ENCODE data around the gene ZDHHC1.

Gene ZDHHC1, protein sequence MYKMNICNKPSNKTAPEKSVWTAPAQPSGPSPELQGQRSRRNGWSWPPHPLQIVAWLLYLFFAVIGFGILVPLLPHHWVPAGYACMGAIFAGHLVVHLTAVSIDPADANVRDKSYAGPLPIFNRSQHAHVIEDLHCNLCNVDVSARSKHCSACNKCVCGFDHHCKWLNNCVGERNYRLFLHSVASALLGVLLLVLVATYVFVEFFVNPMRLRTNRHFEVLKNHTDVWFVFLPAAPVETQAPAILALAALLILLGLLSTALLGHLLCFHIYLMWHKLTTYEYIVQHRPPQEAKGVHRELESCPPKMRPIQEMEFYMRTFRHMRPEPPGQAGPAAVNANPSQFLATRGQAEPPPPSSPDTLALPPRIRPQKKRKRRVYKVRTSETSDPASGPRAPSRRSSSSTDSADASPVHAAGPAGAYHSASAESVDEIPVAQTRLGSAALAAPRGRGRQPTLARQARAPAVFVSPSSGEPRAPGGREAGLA

DNA sequence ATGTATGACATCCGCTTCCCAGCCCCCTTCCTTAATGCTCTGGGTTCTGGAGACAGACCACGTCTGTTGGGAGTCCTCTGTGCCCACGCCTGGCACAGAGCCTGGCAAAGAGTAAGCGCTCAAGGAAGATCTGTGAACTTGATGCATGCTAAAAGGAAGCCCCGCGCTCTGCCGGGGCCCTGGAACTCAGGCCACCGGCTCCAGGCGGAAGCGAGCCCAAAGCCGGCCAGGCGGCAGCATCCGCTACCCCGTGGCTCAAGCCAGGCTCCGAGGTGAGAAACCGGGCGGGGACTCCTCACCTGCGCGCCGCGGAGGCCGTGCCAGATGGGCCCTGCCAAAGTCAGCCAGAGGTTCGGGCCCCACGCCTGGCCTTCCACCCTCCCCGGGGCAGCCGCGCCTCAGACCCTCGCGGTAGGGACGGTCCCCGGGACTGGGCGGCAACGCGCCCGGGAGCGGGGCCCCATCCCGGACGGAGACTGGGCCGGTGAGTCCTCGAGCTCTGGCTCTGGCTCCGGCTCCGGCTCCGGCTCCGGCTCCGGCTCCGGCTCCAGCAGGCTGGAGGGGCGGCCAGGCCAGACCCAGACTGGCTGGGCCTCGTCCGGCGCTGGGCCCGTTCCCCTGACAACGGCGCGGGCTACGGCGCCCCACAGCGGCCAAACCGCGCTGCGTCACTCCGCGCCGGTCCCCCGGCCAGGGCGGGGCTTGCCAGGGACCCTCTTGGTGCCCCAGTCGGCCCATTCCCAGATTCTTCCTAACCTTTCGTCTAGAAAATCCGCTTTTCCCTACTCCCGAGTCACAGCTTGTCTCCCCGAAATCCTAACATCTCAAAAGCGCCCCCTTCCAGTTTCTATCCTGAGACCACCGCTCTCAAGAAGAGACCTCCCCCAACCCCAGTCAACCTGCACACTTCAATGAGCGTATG lies at the start of gene ZDHHC1:
ZDHHC1 (minus strand) TSS at position 606 of the 922 bp plus-strand sequence. CDS start 8,702 bp downstream, outside the sequence.
- DNase-seq = no peak

DNA sequence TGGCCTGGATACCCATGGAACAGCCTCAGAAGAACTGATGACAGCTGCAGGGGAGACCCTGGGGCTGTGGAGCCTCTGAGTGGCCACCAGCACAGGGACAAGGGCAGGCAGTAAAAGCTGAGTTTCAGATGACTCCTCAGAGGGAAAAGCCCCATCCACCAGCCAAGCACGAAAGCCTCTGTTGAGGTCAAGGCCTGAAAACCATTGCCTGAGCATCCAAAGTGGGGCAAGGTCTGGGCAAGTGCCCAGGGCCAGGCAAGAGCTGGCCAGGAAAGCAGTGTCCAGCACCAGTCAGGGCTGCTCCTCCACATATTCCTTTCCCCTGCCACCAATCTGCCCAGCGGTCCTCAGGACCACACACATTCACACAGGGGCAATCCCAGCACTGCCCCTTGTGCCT lies 48.3 kb upstream of the ZDHHC1 start:
- DNase-seq = no peak

DNA sequence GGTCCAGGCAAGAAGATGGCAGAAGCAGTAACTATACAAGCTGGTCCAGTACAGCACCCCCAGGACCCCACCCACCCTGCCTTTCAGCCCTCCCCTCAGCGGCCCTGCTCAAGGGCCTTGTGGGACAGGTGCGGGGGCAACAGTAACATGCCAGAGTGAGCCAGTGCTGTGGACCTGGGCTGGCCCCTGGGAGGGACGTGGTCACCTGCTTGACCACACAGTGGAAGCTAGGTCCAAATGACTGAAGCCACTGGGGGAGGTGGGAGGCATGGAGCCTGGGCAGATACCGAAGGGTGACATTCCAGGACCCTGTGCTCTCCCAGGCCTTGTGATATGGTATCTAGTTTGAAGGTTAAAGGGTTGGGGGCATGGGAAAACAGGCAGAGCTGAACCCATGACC lies 47.4 kb upstream of the ZDHHC1 start:
- no peak for DNase-seq

DNA sequence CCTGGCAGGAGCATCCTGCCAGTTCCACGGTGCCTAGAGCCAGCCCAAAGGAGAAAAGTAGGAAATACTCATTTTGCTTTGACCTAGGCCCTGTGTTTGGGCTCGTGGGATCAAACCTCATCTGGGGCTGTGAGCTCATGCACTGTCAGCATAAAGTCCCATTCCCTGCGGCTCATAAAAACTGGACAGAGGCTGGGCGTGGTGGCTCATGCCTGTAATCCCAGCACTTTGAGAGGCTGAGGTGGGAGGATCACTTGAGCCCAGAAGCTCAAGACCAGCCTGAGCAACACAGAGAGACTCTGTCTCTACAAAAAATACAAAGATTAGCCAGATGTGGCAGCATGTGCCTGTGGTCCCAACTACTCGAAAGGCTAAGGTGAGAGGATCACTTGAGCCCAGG lies 46.8 kb upstream of the ZDHHC1 start:
- DNase-seq = no peak

DNA sequence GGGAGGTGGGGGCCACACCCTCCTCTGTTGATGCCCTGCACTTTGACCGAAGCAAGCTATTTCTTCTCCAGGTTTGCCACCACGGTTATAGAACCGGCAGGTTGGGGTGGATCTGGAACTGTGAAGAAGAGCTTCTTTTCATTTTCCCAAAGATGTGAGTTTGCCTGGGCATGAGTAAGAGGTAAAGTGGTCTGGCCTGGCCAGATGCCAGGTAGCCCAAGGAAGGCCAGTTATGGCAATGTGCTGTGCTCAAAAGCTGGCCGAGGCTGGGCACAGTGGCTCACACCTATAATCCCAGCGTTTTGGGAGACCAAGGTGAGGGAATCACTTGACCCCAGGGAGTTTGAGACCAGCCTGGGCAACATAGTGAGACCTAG lies 46.0 kb upstream of the ZDHHC1 start:
- no peak for DNase-seq

DNA sequence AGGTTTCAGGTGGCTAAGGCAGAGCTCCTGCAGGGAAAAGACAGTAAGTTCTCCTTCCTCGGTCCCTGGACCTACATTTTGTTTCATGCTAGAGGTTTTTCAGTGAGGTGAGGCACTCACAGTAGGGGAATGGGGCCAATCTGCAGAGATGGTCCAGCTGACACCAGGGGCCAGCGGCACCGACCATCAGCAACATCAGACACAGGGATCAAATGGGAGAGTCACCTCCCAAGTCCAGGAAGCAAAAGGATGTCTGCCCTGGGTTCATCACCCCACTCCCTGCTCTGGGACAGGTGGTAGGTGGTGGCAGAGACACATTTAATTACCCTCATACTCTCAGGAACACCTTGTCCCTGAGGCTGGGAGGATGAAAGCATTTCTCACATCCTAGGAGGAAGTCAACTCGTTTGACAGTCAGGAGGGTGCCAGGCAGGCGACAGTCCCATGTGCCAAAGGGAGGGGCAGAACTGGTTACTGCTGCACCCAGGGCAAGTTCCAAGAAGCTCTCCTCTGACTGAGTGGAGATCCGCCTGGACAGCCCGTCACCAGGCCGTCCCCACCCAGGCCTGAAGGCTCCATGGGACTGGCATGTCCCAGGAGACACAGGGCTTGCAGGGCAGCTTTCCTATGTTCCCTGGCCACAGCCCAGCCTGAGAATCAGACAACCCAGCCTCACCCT lies 45.5 kb upstream of the ZDHHC1 start:
- no peak for DNase-seq

DNA sequence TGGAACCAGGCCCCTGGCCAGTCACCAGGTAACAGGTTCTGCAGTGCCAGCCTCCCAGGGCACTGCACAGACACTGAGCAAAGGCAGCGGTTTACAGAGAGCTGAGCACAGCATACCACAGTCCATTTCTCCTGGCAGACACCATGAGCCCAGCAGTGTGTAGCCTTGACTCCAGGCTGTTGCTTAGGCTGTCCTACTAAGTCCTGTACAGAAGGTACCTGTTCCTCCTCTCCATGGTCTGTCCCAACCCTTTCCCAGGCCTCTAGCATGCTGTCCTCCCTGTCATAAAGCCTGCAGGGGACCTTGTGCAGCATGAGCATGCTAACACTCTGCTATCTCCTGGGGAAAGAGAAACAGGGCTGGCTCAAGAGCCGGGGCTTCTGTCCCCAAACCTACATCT lies 44.7 kb upstream of the ZDHHC1 start:
- DNase-seq = no peak

DNA sequence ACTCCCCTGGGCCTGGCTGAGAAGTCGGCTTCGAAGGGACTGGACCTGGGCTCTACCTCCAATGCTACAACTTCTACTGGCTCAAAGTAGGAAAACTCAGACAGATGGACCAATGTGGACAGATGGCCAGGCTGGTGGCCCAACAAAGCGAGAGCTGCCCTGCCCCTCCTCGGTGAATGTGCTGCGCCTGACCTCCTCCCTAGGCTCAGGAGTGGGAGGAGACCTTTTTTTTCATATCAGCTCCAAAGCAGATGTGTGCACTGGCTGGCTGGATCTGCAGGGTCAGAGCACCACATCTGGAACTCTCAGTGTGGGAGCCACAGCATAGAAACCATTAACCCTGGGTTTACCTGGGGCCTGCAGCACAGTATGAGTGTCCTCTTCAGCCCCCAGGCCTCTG lies 43.9 kb upstream of the ZDHHC1 start:
- DNase-seq = no peak

DNA sequence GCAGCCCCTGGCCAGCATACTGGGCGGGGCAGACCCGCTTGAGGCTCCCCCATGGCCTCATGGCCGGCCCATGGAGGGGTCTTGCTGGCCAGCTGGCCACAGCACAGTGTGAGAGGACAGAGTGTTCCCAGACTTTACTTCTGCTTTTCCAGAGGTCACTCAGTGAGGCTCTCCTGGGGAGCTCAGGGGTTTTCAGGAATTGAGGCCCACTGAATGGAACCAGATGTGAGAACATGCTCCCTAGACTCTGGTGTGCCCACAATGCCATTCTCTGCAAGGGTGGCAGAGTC lies 43.5 kb upstream of the ZDHHC1 start:
- DNase-seq = no peak

DNA sequence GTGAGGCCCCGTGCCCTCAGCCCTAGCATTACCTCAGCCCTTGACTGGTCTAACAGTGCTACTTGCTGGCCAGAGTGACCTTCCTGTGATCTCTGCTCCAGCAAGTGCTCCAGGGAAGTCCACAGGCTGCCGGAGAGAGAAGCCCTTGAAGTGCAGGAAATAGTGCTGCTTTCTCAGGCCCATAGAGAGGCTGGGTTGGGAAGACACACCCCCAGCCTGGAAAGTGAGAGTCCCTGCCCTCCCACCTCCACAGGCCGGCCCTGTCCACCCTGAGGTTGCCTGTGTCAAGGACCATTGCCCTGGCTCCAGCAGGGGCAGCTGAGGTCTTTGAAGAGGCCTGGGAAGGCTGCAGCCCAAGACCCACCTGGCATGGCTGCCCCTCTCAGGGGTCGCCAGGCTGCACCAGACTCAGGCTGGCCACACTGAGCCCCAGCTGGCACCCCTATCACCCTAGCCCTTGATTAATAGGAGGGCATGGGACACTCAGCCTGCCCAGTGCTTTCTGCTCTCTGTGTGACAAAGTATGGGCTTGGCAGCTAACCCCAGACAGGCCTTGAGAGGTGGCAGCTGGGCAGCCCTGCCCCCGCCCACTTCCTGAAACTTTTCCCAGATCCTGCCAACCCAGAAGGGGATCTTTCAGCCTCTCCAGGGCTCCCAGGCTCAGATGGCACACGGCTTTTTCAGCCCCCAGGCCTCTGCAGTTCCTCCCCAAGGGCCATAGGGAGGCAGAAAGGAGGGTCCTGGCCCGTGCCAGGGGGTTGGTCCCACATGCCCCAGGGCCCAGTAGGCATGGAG lies 43.0 kb upstream of the ZDHHC1 start:
- no peak for DNase-seq

DNA sequence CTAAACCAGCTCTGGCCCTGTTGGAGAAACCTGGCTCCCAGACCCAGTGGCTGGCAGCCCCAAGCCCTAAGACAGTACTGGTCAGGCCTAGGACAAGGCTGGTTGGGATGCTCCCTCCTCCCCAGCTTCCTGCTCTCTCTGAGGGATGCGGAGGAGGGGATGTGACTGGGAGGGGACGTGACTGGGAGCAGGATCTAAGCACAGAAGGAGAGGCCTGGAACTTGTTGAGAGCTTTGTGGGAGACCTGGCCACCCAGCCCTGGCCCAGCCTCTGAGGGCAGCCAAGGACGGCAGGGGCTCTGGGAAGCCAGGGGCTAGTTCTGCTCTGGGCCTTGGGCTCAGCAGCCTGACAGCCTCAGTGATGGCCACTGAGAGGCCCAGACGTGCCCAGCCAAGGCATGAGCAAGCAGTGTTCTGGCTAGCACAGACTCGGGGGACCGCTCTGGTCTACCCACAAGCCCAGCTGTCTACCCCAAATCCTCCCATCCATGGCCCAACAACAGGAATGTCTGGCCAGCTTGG lies 41.9 kb upstream of the ZDHHC1 start:
- DNase-seq = no peak

DNA sequence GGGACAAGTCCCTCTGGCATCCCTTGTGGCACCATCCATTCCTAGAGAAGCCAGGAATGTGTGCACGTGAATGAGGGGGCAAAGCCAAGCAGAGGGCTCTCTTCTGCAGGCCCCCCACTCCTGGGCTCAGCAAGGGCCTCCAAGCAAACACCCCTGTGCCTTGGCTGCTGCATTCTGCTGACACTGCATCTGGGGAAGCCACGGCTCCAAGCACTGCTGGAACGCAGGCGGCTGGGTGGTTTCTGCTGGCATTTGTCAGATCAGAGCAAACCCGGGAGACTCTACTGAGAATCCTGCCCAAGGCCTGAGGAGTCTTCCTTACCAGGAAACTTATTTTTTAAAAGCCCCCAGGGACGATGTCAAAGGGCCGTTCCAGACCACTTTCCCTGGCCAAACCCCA lies 41.3 kb upstream of the ZDHHC1 start:
- no peak for DNase-seq

DNA sequence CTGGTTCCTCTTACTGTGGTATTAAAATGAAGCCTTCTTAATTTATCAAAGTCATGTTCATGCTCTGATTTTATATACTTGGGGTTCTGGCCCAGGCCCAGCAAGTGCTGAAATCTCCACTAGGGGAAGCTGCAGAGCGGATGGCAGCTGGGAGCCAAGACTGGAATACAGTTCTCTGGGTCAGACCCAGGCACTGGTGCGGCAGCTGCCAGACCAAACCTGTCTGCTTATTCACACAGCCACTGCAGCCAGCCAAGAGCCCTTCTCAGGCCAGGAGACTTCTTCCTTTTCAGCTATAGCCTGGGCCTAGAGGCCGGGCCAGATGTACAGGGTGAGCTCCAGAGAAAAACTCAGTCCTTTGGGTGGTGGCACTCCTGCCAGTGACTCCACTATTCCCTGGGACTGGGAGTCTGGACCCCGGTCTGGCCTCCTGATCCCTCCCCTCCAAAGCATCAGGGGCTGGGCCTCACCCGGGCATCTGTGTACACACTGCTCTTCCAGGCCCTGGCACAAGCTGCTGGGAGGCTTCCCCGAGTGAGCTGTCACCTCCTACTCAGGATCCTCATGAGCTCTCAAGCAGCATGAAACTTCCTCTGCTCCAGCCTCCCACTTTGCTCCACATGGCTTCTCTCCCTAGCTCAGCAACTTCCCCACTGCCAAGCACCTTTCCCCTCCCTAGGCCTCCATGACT lies 40.3 kb upstream of the ZDHHC1 start:
- no peak for DNase-seq

DNA sequence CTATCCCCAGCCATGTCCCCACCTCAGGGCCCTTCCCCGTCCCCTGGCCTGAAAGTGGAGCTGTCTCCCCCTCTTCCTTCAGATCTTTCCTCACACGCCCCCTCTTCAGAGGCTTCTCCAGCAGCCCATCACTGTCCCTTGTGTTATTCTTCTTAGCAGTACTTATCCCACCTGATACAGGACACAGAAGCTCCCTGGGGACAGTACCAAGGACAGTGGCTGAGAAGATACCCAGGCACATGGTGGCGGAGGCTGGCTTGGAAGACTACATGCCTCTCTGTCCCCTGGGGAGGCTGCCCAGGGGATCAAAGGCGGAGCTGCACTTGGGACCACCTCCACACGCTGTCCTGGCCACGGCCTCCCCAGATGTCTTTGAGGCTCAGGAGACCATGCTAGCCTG lies 38.6 kb upstream of the ZDHHC1 start:
- no peak for DNase-seq

DNA sequence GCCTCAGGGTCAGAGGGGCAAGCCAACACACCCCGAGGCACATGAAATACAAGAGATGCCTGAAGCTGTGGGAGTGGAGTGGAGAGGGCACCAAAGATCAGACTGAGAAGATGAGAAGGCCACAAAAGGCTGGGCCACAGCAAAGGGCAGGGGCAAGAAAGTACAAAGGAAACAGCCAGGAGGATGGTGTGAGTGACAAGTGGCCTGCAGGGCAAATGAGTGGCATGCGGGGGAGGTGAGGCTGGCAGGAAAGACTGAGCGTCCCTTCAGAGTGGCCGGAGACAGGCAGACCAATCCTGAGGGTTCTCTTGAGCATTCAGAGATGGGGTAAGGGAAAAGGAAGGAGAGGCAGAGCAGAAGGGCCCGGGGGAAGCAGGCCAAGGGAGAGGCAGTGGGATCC lies 37.8 kb upstream of the ZDHHC1 start:
- DNase-seq = no peak

DNA sequence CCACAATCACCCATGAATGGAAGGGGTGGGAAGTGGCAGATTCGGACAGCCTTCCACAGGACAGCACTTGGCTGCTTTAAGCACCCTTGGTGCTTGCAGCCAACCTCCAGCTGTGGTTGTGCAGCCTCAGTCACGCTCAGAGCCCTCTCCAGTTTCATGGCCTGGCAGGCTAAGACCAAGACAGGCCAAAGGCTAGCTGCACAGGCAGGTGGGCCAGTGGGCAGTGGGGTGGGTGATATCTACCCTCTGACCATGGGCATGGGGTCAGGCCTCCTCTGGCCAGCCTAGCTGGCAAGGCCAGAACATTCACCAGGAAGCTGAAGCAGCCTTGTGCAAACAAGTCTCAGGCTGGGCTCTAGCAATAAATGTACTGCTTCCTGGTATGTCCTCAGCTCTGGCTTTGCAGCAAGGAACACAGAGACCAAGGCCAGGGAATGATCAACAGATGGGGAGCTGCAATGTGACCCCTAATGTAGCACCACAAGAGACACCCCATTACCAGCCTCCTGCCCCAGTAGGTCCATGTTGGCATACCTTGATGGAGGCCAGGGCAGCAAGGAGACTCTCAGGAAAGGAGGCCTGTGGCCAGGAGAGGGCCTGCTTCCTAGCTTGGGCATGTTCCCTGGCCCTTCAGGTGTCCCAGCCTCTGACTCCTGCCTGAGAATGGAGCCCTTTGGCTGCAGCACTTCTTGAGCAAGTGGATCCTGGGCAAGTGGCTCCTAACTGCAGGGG lies 35.6 kb upstream of the ZDHHC1 start:
- DNase-seq = no peak

DNA sequence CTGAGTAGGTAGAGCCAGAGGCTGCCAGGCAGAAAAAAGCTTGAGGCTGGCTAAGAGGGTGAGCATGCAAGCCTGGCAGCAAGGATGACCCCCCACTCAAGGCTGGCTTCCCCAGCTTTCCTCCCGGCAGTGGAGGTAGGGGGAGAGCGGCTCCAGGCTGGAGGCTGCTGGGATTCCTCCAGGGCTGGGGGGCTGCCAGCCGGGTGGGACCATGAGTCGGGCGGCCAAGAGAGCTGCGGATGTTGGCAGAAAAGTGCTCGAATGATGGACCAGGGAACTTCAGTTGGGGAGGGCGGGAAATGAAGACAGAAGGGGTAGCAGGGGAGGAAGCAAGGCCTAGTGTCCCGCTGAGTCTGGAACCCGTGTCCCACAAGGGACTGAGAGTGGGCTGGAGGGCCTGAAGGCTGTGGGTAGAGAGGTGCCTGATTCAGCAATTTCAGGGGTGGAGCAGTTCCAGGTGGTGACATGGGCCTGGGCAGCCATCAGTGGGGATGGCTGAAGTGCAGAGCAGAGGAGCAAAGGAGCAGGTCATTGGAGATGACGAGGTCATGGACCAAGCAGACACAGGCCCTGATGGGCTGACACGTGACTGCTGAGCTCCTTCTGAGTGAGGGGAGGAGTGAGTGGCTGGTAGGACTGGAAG lies 34.9 kb upstream of the ZDHHC1 start:
- DNase-seq = no peak

DNA sequence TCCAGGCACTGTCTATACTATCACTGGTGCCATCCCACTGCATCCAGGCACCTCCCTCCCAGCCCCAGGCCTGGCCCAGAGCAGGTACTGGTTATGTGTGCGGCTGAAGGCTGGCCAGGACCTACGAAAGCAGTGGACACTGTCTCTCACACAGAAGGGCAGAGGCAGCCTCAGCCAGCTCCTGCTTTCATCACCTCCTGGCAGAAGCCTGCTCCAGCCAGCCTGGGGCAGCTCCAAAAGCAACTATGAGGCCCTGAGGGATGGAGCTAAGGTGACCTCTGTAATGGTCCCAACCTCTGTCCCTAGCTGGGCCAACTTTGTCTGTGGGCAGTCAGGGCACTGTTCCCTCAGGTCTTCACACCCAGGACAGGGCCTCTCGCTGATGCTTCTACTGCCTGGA lies 33.5 kb upstream of the ZDHHC1 start:
- no peak for DNase-seq

DNA sequence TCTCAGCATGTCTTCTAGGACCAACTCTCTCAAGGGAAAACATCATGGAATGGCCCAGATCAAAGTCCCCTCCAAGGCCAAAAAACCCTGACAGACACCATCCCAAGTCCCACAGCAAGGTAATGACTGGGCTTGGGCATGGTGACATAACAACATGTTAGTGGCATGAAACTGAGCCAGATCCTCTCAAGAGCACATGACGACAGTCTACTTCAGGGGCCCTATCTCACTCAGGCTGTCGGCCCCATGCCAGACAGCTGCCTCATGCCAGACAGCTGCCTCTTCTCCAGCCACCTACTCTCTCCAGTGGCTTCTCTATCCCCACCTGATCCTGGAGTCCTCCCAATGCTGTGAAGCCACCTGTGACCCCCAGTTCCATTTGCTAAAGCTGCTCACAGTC lies 33.1 kb upstream of the ZDHHC1 start:
- DNase-seq = no peak

DNA sequence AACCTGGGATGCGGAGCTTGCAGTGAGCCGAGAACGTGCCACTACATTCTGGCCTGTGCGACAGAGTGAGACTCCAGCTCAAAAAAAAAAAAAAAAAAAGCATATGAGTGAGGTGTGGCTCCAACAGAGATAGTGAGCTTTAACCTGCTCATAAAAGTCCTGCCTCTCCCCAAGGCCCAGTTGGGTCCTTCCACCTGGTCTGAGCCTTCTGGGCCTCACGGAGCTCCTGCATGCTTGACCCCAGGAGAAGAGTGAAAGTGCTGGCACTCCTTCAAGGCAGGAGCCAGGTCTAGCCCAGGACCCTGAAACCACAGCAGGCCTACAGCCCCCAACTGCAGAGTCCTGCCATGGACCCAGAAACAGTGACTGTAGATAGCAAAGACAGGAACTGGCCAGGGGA lies 32.3 kb upstream of the ZDHHC1 start:
- no peak for DNase-seq

All from cerebellar nuclear complex (tissue), 1 donor.